ENCODE measurements around the gene RAB42. TPM values are rescaled to one million over a fixed set of nuclear protein-coding genes. Genes with fewer than 3 reads are reported as not detected.
A peak's percentile ranks its signal among the peaks of the same experiment; 100 is the strongest.
"Not testable (repeated sequence)": the region's sequence is repeated elsewhere in the genome, so short reads cannot be mapped to it uniquely, and the experiment has no call there.

Gene RAB42
- total RNA-seq, 1 donor from 2014 or later = 10.2 TPM

GRCh38 chr1:28582248-28582615 is 9.8 kb upstream of the RAB42 start:
- DNase-seq (ENCODE audit: low spot score) = no peak

GRCh38 chr1:28586585-28587391 is 5.3 kb upstream of the RAB42 start:
- DNase-seq (ENCODE audit: low spot score) = not testable (repeated sequence)

GRCh38 chr1:28592321-28593071 is 431 bp downstream of the RAB42 start:
- DNase-seq (ENCODE audit: low spot score) = no peak

- not testable (repeated sequence) for DNase-seq (ENCODE audit: low spot score)
These were observed 1.9 kb downstream of the RAB42 start for GRCh38 chr1:28593988-28594356.

GRCh38 chr1:28594686-28595411 is 2.8 kb downstream of the RAB42 start:
- not testable (repeated sequence) for DNase-seq (ENCODE audit: low spot score)

- no peak for DNase-seq (ENCODE audit: low spot score)
These were observed 3.5 kb downstream of the RAB42 start for GRCh38 chr1:28595412-28596191.

GRCh38 chr1:28596276-28596675 is 4.2 kb downstream of the RAB42 start:
- DNase-seq (ENCODE audit: low spot score) = not testable (repeated sequence)

- no peak for DNase-seq (ENCODE audit: low spot score)
These were observed 9.6 kb downstream of the RAB42 start for GRCh38 chr1:28601696-28602095.

GRCh38 chr1:28602536-28603439 is 10.7 kb downstream of the RAB42 start:
- no peak for DNase-seq (ENCODE audit: low spot score)

GRCh38 chr1:28604411-28604810 is 12.3 kb downstream of the RAB42 start:
- DNase-seq (ENCODE audit: low spot score) = no peak

GRCh38 chr1:28604962-28605361 is 12.9 kb downstream of the RAB42 start:
- no peak for DNase-seq (ENCODE audit: low spot score)

- no peak for DNase-seq (ENCODE audit: low spot score)
These were observed 14.7 kb downstream of the RAB42 start for GRCh38 chr1:28606771-28607170.

GRCh38 chr1:28613175-28613574 is 21.1 kb downstream of the RAB42 start:
- DNase-seq (ENCODE audit: low spot score) = no peak

GRCh38 chr1:28631713-28632112 is 39.6 kb downstream of the RAB42 start:
- no peak for DNase-seq (ENCODE audit: low spot score)

GRCh38 chr1:28632560-28632959 is 40.5 kb downstream of the RAB42 start:
- DNase-seq (ENCODE audit: low spot score) = no peak

- no peak for DNase-seq (ENCODE audit: low spot score)
These were observed 48.7 kb downstream of the RAB42 start for GRCh38 chr1:28640766-28641165.

GRCh38 chr1:28642056-28642846 is 50.2 kb downstream of the RAB42 start:
- DNase-seq (ENCODE audit: low spot score) = no peak

GRCh38 chr1:28642847-28643635 is 51.0 kb downstream of the RAB42 start, which contains the start of gene TAF12:
Gene TAF12, minus strand, starts transcription at chr1:28643067. Its CDS starts 20,986 bp downstream, at chr1:28622081.
- DNase-seq (ENCODE audit: low spot score) = peak; percentile 98

All from mesenteric fat pad (tissue), 1 donor.